WERI-Rb-1 (cell line): ENCODE data around the gene SLC26A6.

Experiments used
- DNase-seq: peaks from one replicate; pipeline ENCODE4 v3.0.0-alpha.2; 2020
- H3K27ac ChIP-seq: fragments of 250-450 bp; sonication (Bioruptor Pico); 2 replicates; pipeline ENCODE4 v1.5.1; 2020; ENCODE audit warnings: mild to moderate bottlenecking, moderate library complexity
- H3K27me3 ChIP-seq: fragments of 250-450 bp; sonication (Bioruptor Pico); 2 replicates; pipeline ENCODE4 v1.5.1; 2021; ENCODE audit warnings: mild to moderate bottlenecking, low read depth, moderate library complexity; ENCODE audit not compliant: insufficient read depth, severe bottlenecking
- H3K36me3 ChIP-seq: fragments of 250-450 bp; sonication (Bioruptor Pico); 2 replicates; pipeline ENCODE4 v1.5.1; 2020; ENCODE audit warnings: mild to moderate bottlenecking, moderate library complexity
- H3K4me3 ChIP-seq: 2 replicates; pipeline ENCODE4 v1.5.1; 2011; ENCODE audit warnings: low read depth, mild to moderate bottlenecking, control low read depth, low read length
- H3K9me3 ChIP-seq: fragments of 250-450 bp; sonication (Bioruptor Pico); 2 replicates; pipeline ENCODE4 v1.5.1; 2021; ENCODE audit warnings: mild to moderate bottlenecking, moderate library complexity; ENCODE audit not compliant: severe bottlenecking
- CTCF ChIP-seq: IDR thresholded peaks from 2 replicates; pipeline ENCODE4 v1.5.1; 2011; ENCODE audit warnings: low read depth, mild to moderate bottlenecking, control low read depth, inconsistent platforms, low read length

SLC26A6 gene

GRCh38 chr3:48674505-48674904 is 39.2 kb upstream of the SLC26A6 start:
- DNase-seq = no peak
- TF ChIP-seq CTCF = no peak
- no peaks in the 10 kb centered on the region for H3K27me3 ChIP-seq
- H3K27ac ChIP-seq = no peak overlapping the region
- H3K9me3 ChIP-seq = no peaks in the 10 kb centered on the region
- peaks cover 66% of the 10 kb centered on the region for H3K36me3 ChIP-seq
- no peak overlapping the region for H3K4me3 ChIP-seq

- H3K27me3 ChIP-seq = no peaks in the 10 kb centered on the region
- no peak overlapping the region for H3K4me3 ChIP-seq
- no peak for DNase-seq
- H3K9me3 ChIP-seq = no peaks in the 10 kb centered on the region
- no peak for TF ChIP-seq CTCF
- no peak overlapping the region for H3K27ac ChIP-seq
- peaks cover 54% of the 10 kb centered on the region for H3K36me3 ChIP-seq
Observed at GRCh38 chr3:48672522-48672921, 37.3 kb upstream of the SLC26A6 start.

DNA sequence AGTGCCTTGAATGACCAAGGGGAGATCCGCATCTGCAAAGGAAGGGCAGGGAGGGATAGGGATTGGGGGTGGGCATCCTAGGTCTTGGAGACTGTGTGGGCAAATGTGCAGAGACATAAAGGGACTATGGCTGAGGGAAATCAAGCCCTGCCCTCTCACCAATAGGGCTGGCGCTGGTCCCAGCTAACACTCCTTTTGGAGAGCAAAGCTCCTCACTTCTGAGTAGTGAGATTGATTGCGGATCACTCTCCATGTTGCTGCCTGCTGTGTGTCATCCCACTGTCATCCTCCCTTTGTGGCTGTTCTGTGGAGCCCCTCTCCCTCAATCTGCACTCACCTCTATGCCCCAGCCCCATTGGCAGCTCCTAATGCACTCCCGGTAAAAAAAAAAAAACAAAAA is 29.7 kb upstream of the SLC26A6 start:
- no peak for TF ChIP-seq CTCF
- H3K27ac ChIP-seq = no peak overlapping the region; the same call in 1 of the 2 replicates
- DNase-seq = no peak

DNA sequence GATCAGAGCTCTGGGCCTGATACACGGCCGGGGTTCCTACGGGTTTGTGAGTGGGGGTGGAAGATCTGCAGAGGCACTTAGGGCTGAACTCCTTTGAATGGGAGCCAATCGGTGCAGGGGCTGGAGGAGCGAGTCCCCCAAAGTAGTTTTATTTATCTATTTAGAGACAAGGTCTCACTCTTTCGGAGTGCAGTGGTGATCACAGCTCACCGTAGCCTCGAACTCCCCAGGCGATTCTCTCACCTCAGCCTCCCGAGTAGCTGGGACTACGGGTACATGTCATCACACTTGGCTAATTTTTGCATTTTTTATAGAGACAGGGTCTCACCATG is 29.0 kb upstream of the SLC26A6 start:
- H3K9me3 ChIP-seq = peaks cover 20% of the 10 kb centered on the region
- no peak for DNase-seq
- H3K36me3 ChIP-seq = peaks cover 51% of the 10 kb centered on the region
- peak overlapping the region; percentile 97 for H3K27ac ChIP-seq
- no peak overlapping the region for H3K4me3 ChIP-seq
- no peak for TF ChIP-seq CTCF
- H3K27me3 ChIP-seq = no peaks in the 10 kb centered on the region

More for the DNA sequence above, 29.7 kb upstream of the SLC26A6 start:
- Histone ChIP-seq H3K36me3 (peaks cover 48% of the 10 kb centered on the region), H3K4me3 (no peak overlapping the region), H3K9me3 (peaks cover 20% of the 10 kb centered on the region), H3K27me3 (no peaks in the 10 kb centered on the region)

DNA sequence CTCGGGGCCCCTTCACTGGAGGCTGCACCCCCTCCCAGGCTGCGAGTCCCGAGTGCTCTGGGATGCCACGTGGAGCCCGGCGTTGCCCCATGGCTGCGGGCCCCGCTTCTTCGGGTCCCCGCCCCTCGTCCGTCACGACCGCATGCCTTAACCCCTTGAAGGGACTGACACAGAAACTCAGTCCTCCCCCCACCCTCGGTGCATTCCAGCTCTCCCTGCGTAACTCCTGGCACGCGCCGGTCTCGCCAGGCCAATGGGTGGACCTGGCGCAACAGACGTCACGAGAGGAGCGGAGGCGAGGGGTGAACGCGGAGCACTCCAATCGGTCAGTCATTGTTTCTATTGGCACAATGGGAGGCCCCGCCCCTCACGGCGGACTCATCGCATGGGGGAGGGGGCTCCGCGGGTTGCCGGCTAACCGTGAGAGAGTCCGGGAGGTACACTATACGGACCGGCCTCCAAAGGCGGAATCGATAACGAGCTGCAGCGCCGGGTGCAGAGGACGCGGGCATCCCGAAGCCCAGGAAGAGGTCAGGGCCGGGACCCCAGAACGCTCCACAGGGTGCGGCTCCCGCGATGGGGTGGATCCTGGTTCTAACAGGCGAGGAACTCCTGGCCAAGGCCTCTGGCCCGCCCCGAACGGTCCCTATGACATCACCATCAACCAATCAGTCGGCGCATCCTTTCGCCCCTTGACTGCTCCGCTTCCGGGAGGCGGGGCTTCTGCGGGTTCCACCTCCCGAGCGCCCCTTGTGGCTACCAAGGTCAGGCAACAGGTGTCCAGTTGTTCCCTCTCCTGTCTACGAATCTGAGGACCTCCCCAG is 28.4 kb upstream of the SLC26A6 start:
- TF ChIP-seq CTCF = peak; percentile 89
- peak overlapping the region; percentile 82 for H3K4me3 ChIP-seq
- H3K27me3 ChIP-seq = no peaks in the 10 kb centered on the region
- peaks cover 20% of the 10 kb centered on the region for H3K9me3 ChIP-seq
- peak; percentile 99 for DNase-seq
- H3K36me3 ChIP-seq = peaks cover 55% of the 10 kb centered on the region
- peak overlapping the region; percentile 97 for H3K27ac ChIP-seq
